ENCODE measurements around the gene GPBP1L1. TPM values are rescaled to one million over a fixed set of nuclear protein-coding genes. Genes with fewer than 3 reads are reported as not detected.

The GPBP1L1 gene
- total and polyA plus RNA-seq, 2 of the 13 experiments (the other 11 are each of a cell fraction or from before 2014, with no cell fraction given), result 45.9 to 86.1 TPM

- no peak for TF ChIP-seq MAX (IDR thresholded peaks at IDR 0.05)
- TF ChIP-seq RBM22 (optimal IDR thresholded peaks at IDR 0.05; ENCODE audit: low read length), result peak; percentile 92
- TF ChIP-seq ZBTB4 (CRISPR knock-in tag; IDR thresholded peaks at IDR 0.05; ENCODE audit: borderline replicate concordance), result no peak
- TF ChIP-seq ZBTB33 (CRISPR knock-in tag; IDR thresholded peaks at IDR 0.05), result peak; percentile 14; the same call in 1 of the 2 replicates
- TF ChIP-seq FOXJ3 (CRISPR knock-in tag; IDR thresholded peaks at IDR 0.05; ENCODE audit: borderline replicate concordance), result no peak
- no peak for TF ChIP-seq EP300 (IDR thresholded peaks at IDR 0.05; ENCODE audit: low read depth in 2 of 2, low read length in 2 of 2)
- no peak for TF ChIP-seq EP300 (CRISPR knock-in tag; IDR thresholded peaks at IDR 0.05; ENCODE audit: borderline replicate concordance)
- no peak for TF ChIP-seq HNF4G (IDR thresholded peaks at IDR 0.05; ENCODE audit: borderline replicate concordance, low read depth, low read length)
- TF ChIP-seq HNF4G (CRISPR knock-in tag; IDR thresholded peaks at IDR 0.05; ENCODE audit: borderline replicate concordance, low read depth), result no peak
- no peak for TF ChIP-seq ZNF3 (CRISPR knock-in tag; IDR thresholded peaks at IDR 0.05)
- TF ChIP-seq ZNF225 (CRISPR knock-in tag; IDR thresholded peaks at IDR 0.05), result no peak
- TF ChIP-seq, protein P1, sequence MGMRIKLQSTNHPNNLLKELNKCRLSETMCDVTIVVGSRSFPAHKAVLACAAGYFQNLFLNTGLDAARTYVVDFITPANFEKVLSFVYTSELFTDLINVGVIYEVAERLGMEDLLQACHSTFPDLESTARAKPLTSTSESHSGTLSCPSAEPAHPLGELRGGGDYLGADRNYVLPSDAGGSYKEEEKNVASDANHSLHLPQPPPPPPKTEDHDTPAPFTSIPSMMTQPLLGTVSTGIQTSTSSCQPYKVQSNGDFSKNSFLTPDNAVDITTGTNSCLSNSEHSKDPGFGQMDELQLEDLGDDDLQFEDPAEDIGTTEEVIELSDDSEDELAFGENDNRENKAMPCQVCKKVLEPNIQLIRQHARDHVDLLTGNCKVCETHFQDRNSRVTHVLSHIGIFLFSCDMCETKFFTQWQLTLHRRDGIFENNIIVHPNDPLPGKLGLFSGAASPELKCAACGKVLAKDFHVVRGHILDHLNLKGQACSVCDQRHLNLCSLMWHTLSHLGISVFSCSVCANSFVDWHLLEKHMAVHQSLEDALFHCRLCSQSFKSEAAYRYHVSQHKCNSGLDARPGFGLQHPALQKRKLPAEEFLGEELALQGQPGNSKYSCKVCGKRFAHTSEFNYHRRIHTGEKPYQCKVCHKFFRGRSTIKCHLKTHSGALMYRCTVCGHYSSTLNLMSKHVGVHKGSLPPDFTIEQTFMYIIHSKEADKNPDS (CRISPR knock-in tag; IDR thresholded peaks at IDR 0.05), result no peak
- TF ChIP-seq NFYC (CRISPR knock-in tag; IDR thresholded peaks at IDR 0.05), result no peak
- TF ChIP-seq NBN (conservative IDR thresholded peaks at IDR 0.05), result no peak
- no peak for TF ChIP-seq CENPBD1 (CRISPR knock-in tag; IDR thresholded peaks at IDR 0.05; ENCODE audit: borderline replicate concordance, low read depth)
- TF ChIP-seq ZBTB2 (CRISPR knock-in tag; IDR thresholded peaks at IDR 0.05; ENCODE audit: low read depth), result no peak
- TF ChIP-seq POLR2A (IDR thresholded peaks at IDR 0.05; ENCODE audit: insufficient read depth in 1 of 2, low read depth in 2 of 2, low read length in 2 of 2), result no peak
- no peak for TF ChIP-seq ZNF781 (CRISPR knock-in tag; IDR thresholded peaks at IDR 0.05; ENCODE audit: borderline replicate concordance, not compliant biosample characterization)
- no peak for TF ChIP-seq MAFG (CRISPR knock-in tag; IDR thresholded peaks at IDR 0.05)
- no peak for TF ChIP-seq TBP (CRISPR knock-in tag; IDR thresholded peaks at IDR 0.05)
Observed at GRCh38 chr1:45622524-45623394, 63.6 kb downstream of the GPBP1L1 start (continued).
